ENCODE data around the gene TEFM.
"Not testable (repeated sequence)": the region's sequence is repeated elsewhere in the genome, so short reads cannot be mapped to it uniquely, and the experiment has no call there.

TEFM gene

GRCh38 chr17:30942308-30943079 is 36.5 kb upstream of the TEFM start:
- no peak for TF ChIP-seq CTCF (IDR thresholded peaks at IDR 0.05; ENCODE audit: borderline replicate concordance, insufficient read depth, low read depth, low read length)
- H3K4me3 ChIP-seq (ENCODE audit: low read depth, low read length) = no peak overlapping the region

GRCh38 chr17:30939051-30939689 is 33.1 kb upstream of the TEFM start:
- no peak for TF ChIP-seq CTCF (IDR thresholded peaks at IDR 0.05; ENCODE audit: borderline replicate concordance, insufficient read depth, low read depth, low read length)
- no peak overlapping the region for H3K4me3 ChIP-seq (ENCODE audit: low read depth, low read length)

GRCh38 chr17:30933966-30934365 is 27.9 kb upstream of the TEFM start:
- no peak for TF ChIP-seq CTCF (IDR thresholded peaks at IDR 0.05; ENCODE audit: borderline replicate concordance, insufficient read depth, low read depth, low read length)
- no peak overlapping the region for H3K4me3 ChIP-seq (ENCODE audit: low read depth, low read length)

GRCh38 chr17:30931582-30931981 is 25.5 kb upstream of the TEFM start:
- H3K4me3 ChIP-seq (ENCODE audit: low read depth, low read length) = not testable (repeated sequence)

GRCh38 chr17:30930495-30930894 is 24.5 kb upstream of the TEFM start:
- H3K4me3 ChIP-seq (ENCODE audit: low read depth, low read length) = no peak overlapping the region

GRCh38 chr17:30929861-30930260 is 23.8 kb upstream of the TEFM start:
- H3K4me3 ChIP-seq (ENCODE audit: low read depth, low read length) = not testable (repeated sequence)

More at GRCh38 chr17:30930495-30930894, 24.5 kb upstream of the TEFM start:
- TF ChIP-seq CTCF (IDR thresholded peaks at IDR 0.05; ENCODE audit: borderline replicate concordance, insufficient read depth, low read depth, low read length) = no peak

- no peak overlapping the region for H3K4me3 ChIP-seq (ENCODE audit: low read depth, low read length)
- TF ChIP-seq CTCF (IDR thresholded peaks at IDR 0.05; ENCODE audit: borderline replicate concordance, insufficient read depth, low read depth, low read length) = no peak
These were observed 23.1 kb upstream of the TEFM start for GRCh38 chr17:30929081-30929633.

GRCh38 chr17:30928584-30928983 is 22.5 kb upstream of the TEFM start:
- H3K4me3 ChIP-seq (ENCODE audit: low read depth, low read length) = no peak overlapping the region
- TF ChIP-seq CTCF (IDR thresholded peaks at IDR 0.05; ENCODE audit: borderline replicate concordance, insufficient read depth, low read depth, low read length) = no peak
